ENCODE data around the gene HOXB6.

DNA sequence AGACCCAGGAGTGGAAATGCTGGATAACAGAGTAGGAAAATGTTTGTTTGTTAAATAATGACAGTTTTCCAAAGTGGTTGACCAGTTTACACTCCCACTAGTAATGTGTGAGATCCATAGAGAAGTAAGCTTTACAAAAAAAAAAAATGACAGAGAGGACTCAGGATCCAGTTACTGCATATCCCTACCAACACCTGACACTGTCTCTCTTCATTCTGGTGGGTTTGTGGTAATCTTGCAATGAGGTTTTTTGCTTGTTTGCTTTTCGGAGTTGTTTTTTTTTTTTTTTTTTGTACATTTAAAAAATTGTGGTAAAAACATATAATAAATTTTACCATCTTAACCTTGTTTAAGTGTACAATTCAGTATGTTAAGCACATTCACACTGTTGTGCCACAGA lies 45.0 kb upstream of the HOXB6 start:
- TF ChIP-seq, protein P1, sequence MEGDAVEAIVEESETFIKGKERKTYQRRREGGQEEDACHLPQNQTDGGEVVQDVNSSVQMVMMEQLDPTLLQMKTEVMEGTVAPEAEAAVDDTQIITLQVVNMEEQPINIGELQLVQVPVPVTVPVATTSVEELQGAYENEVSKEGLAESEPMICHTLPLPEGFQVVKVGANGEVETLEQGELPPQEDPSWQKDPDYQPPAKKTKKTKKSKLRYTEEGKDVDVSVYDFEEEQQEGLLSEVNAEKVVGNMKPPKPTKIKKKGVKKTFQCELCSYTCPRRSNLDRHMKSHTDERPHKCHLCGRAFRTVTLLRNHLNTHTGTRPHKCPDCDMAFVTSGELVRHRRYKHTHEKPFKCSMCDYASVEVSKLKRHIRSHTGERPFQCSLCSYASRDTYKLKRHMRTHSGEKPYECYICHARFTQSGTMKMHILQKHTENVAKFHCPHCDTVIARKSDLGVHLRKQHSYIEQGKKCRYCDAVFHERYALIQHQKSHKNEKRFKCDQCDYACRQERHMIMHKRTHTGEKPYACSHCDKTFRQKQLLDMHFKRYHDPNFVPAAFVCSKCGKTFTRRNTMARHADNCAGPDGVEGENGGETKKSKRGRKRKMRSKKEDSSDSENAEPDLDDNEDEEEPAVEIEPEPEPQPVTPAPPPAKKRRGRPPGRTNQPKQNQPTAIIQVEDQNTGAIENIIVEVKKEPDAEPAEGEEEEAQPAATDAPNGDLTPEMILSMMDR (IDR thresholded peaks at IDR 0.05), result no peak
- TF ChIP-seq POLR2A (IDR thresholded peaks at IDR 0.05), result no peak

Data from lower leg skin (tissue), 3 donors.